ENCODE data around the gene KIF2B. TPM values are rescaled to one million over a fixed set of nuclear protein-coding genes. Genes with fewer than 3 reads are reported as not detected.

Gene KIF2B
- total RNA-seq, 2 experiments from 2014 or later, result not detected

DNA sequence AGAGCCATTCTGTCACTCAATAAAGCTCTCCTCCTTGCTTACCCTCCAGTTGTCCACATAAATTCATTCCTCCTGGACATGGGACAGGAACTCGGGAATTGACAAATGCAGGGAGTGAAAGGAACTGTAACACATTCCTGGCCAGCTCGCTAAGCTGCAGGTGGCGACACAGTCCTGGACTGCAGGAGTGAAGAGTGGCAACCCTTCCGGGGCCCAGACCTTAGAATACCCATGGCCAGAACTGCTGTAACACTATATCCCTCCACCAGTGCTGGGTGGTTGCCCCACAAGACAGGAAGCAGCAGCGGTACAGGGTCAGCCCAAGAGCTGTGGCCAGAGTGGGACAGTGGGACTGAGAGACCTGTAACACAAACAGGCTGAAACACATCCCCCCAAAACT lies 30.3 kb upstream of the KIF2B start:
- H3K27me3 ChIP-seq (ENCODE audit: control insufficient read depth in 1 of 2, insufficient read depth in 2 of 2, low read length in 2 of 2), result no peaks in the 10 kb centered on the region
- no peak overlapping the region for H3K27ac Mint-ChIP-seq
- no peaks in the 10 kb centered on the region for H3K36me3 Mint-ChIP-seq (ENCODE audit: low read depth)
- intact Hi-C loops (cut with DNase I, micrococcal nuclease), result no loop called here
- no peak overlapping the region for H3K4me3 Mint-ChIP-seq
- H3K27ac ChIP-seq (ENCODE audit: low read depth in 1 of 2, low read length in 2 of 2), result no peak overlapping the region
- POLR2A ChIA-PET, result no interaction called here
- CTCF ChIA-PET, result no interaction called here
- no peaks in the 10 kb centered on the region for H3K36me3 ChIP-seq (ENCODE audit: insufficient read depth, low read length)
- peaks cover 0 to 16% of the 10 kb centered on the region in 2 experiments for H3K9me3 ChIP-seq (ENCODE audit: control insufficient read depth in 1 of 2, insufficient read depth in 1 of 2, low read length in 2 of 2)
- no peaks in the 10 kb centered on the region for H3K4me1 Mint-ChIP-seq (ENCODE audit: low read depth)
- TF ChIP-seq, protein P1, sequence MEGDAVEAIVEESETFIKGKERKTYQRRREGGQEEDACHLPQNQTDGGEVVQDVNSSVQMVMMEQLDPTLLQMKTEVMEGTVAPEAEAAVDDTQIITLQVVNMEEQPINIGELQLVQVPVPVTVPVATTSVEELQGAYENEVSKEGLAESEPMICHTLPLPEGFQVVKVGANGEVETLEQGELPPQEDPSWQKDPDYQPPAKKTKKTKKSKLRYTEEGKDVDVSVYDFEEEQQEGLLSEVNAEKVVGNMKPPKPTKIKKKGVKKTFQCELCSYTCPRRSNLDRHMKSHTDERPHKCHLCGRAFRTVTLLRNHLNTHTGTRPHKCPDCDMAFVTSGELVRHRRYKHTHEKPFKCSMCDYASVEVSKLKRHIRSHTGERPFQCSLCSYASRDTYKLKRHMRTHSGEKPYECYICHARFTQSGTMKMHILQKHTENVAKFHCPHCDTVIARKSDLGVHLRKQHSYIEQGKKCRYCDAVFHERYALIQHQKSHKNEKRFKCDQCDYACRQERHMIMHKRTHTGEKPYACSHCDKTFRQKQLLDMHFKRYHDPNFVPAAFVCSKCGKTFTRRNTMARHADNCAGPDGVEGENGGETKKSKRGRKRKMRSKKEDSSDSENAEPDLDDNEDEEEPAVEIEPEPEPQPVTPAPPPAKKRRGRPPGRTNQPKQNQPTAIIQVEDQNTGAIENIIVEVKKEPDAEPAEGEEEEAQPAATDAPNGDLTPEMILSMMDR (IDR thresholded peaks at IDR 0.05), result no peak
- H3K4me1 ChIP-seq (ENCODE audit: insufficient read depth, low read length), result no peaks in the 10 kb centered on the region
- ATAC-seq (ENCODE audit: poor library complexity) (no peak), DNase-seq (no peak)
- H3K4me3 ChIP-seq (ENCODE audit: low read length), result no peak overlapping the region
- no peaks in the 10 kb centered on the region for H3K27me3 Mint-ChIP-seq
- H3K9me3 Mint-ChIP-seq, result peaks cover 4% of the 10 kb centered on the region

DNA sequence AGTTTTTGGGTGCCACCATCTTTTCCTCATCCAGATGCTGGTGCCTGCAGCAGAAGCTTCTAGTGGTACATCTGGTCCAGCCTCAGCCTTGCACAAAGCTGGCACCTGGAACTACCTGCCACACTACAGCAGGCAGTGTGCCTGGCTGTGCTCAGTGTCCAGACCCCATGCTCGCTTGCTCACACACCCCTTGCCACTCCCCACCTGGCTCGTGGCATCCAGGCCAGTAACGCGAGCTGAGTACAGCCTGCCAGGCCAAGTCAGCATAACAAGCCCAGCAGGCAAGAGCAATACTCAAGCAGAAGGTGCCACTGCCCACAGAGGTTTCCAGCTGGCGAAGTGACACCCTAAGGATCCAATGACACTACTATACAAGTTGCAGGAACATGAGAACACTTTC lies 29.7 kb upstream of the KIF2B start:
- H3K36me3 ChIP-seq (ENCODE audit: insufficient read depth, low read length), result no peaks in the 10 kb centered on the region
- no peak overlapping the region for H3K4me3 ChIP-seq (ENCODE audit: low read length)
- ChIA-PET CTCF (no interaction called here), POLR2A (no interaction called here)
- no peaks in the 10 kb centered on the region for H3K36me3 Mint-ChIP-seq (ENCODE audit: low read depth)
- no peak for DNase-seq
- no peak overlapping the region for H3K27ac ChIP-seq (ENCODE audit: low read depth in 1 of 2, low read length in 2 of 2)
- intact Hi-C loops (cut with DNase I, micrococcal nuclease), result no loop called here
- TF ChIP-seq, protein P1 (IDR thresholded peaks at IDR 0.05), result no peak
- no peak overlapping the region for H3K4me3 Mint-ChIP-seq
- no peaks in the 10 kb centered on the region for H3K27me3 Mint-ChIP-seq
- H3K27me3 ChIP-seq (ENCODE audit: control insufficient read depth in 1 of 2, insufficient read depth in 2 of 2, low read length in 2 of 2), result no peaks in the 10 kb centered on the region
- ATAC-seq (ENCODE audit: poor library complexity), result no peak
- no peaks in the 10 kb centered on the region for H3K4me1 Mint-ChIP-seq (ENCODE audit: low read depth)
- peaks cover 0 to 16% of the 10 kb centered on the region in 2 experiments for H3K9me3 ChIP-seq (ENCODE audit: control insufficient read depth in 1 of 2, insufficient read depth in 1 of 2, low read length in 2 of 2)
- no peaks in the 10 kb centered on the region for H3K4me1 ChIP-seq (ENCODE audit: insufficient read depth, low read length)
- peaks cover 4% of the 10 kb centered on the region for H3K9me3 Mint-ChIP-seq
- no peak overlapping the region for H3K27ac Mint-ChIP-seq

DNA sequence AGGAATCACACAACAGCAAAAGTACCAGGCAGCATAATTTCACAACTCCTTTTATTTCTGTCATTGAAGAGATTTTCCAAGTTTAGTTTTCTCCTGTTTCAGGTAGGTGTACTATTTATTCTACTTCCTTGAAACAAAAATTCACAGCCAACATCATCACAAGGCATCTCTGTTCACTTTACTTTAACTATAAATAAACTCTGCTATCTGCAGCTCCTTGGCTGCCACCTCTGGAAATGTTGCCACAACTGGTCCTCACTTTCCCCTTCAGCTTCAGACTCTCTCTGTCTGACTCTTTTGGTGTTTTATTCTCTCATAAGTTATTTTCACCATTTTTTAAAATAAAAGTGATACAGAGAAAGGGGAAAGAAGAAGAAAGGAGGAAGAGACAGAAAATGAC lies 27.9 kb upstream of the KIF2B start:
- peaks cover 4% of the 10 kb centered on the region for H3K9me3 Mint-ChIP-seq
- H3K27ac ChIP-seq (ENCODE audit: low read depth in 1 of 2, low read length in 2 of 2), result no peak overlapping the region
- H3K27ac Mint-ChIP-seq, result no peak overlapping the region
- ChIA-PET CTCF (no interaction called here), POLR2A (no interaction called here)
- H3K4me3 ChIP-seq (ENCODE audit: low read length), result no peak overlapping the region
- DNase-seq (no peak), ATAC-seq (ENCODE audit: poor library complexity) (no peak)
- no peaks in the 10 kb centered on the region for H3K27me3 Mint-ChIP-seq
- intact Hi-C loops (cut with DNase I, micrococcal nuclease), result no loop called here
- H3K36me3 ChIP-seq (ENCODE audit: insufficient read depth, low read length), result no peaks in the 10 kb centered on the region
- TF ChIP-seq, protein P1 (IDR thresholded peaks at IDR 0.05), result no peak
- H3K4me1 ChIP-seq (ENCODE audit: insufficient read depth, low read length), result no peaks in the 10 kb centered on the region
- H3K4me1 Mint-ChIP-seq (ENCODE audit: low read depth), result no peaks in the 10 kb centered on the region
- no peaks in the 10 kb centered on the region for H3K36me3 Mint-ChIP-seq (ENCODE audit: low read depth)
- H3K9me3 ChIP-seq (ENCODE audit: control insufficient read depth in 1 of 2, insufficient read depth in 1 of 2, low read length in 2 of 2), result peaks cover 0 to 16% of the 10 kb centered on the region in 2 experiments
- H3K4me3 Mint-ChIP-seq, result no peak overlapping the region
- no peaks in the 10 kb centered on the region for H3K27me3 ChIP-seq (ENCODE audit: control insufficient read depth in 1 of 2, insufficient read depth in 2 of 2, low read length in 2 of 2)
